IMR-90 (cell line): Measurements from ENCODE around the gene SLC16A1. TPM values are rescaled to one million over a fixed set of nuclear protein-coding genes. Genes with fewer than 3 reads are reported as not detected.

Experiments used
- ATAC-seq: fragments of 200-7000 bp; cut with Tn5 transposase; 2 replicates; pipeline ENCODE4 v1.9.1; 2020; ENCODE audit warnings: low read depth, mild to moderate bottlenecking, moderate library complexity
- BruUV-seq: library from RNA; stranded (reverse); fragments of 400-500 nt; replicated peaks from 2 replicates; lab custom pipeline; 2021; lab: Mats Ljungman, UMichigan
- CTCF ChIA-PET: fragments of 300-600 bp; formaldehyde crosslinking; extraction: SDS; loops from one replicate; lab custom pipeline; 2021; ENCODE audit warnings: antibody characterized with exemption; lab: Yijun Ruan, JAX
- POLR2A ChIA-PET: fragments of 300-600 bp; sonication (Branson Sonifier 250); formaldehyde crosslinking; loops from one replicate; lab custom pipeline; 2022; ENCODE audit warnings: antibody characterized with exemption; ENCODE audit not compliant: unreplicated experiment; lab: Charles Lee
- DNase-seq: peaks from one replicate; pipeline ENCODE4 v3.0.0; 2013
- H2AFZ ChIP-seq: replicated peaks from 2 replicates; pipeline ENCODE3; 2013; ENCODE audit warnings: low read length, mild to moderate bottlenecking; ENCODE audit not compliant: poor library complexity
- H2AK5ac ChIP-seq: 2 replicates; pipeline ENCODE4 v1.6.1; 2013; ENCODE audit warnings: low read depth, low read length, inconsistent platforms
- H2AK9ac ChIP-seq: replicated peaks from 2 replicates; pipeline ENCODE3; 2013; ENCODE audit warnings: mild to moderate bottlenecking, low read depth, low read length, moderate library complexity; ENCODE audit not compliant: poor library complexity
- H2BK120ac ChIP-seq: 2 replicates; pipeline ENCODE4 v1.6.1; 2013; ENCODE audit warnings: low read depth, low read length, inconsistent platforms
- H2BK15ac ChIP-seq: 3 replicates; pipeline ENCODE4 v1.6.1; 2013; ENCODE audit warnings: low read depth, low read length, inconsistent platforms
- H2BK20ac ChIP-seq: 2 replicates; pipeline ENCODE4 v1.6.1; 2013; ENCODE audit warnings: low read depth, mild to moderate bottlenecking, inconsistent platforms, low read length, moderate library complexity
- H2BK5ac ChIP-seq: 2 replicates; pipeline ENCODE4 v1.6.1; 2013; ENCODE audit warnings: mild to moderate bottlenecking, low read depth, low read length, inconsistent platforms; ENCODE audit not compliant: poor library complexity, severe bottlenecking
- H3K14ac ChIP-seq: replicated peaks from 2 replicates; pipeline ENCODE4 v1.6.1; 2013; ENCODE audit warnings: low read depth, low read length, inconsistent platforms
- H3K18ac ChIP-seq: 2 replicates; pipeline ENCODE4 v1.6.1; 2013; ENCODE audit warnings: low read depth, low read length, control low read depth
- H3K23ac ChIP-seq: 2 replicates; pipeline ENCODE4 v1.6.1; 2013; ENCODE audit warnings: low read depth, low read length, inconsistent platforms
- H3K27ac ChIP-seq: 2 replicates; pipeline ENCODE4 v1.5.1; 2013; ENCODE audit warnings: mild to moderate bottlenecking, control low read depth, low read length; ENCODE audit not compliant: insufficient read depth
- H3K27me3 ChIP-seq: 2 replicates; pipeline ENCODE4 v1.6.1; 2013; ENCODE audit warnings: low read length; ENCODE audit not compliant: control insufficient read depth, insufficient read depth
- H3K36me3 ChIP-seq: 2 replicates; pipeline ENCODE4 v1.6.1; 2013; ENCODE audit warnings: low read length, mixed read lengths; ENCODE audit not compliant: control insufficient read depth, insufficient read depth
- H3K4ac ChIP-seq: 2 replicates; pipeline ENCODE4 v1.6.1; 2013; ENCODE audit warnings: low read depth, low read length, inconsistent platforms
- H3K4me1 ChIP-seq: 2 replicates; pipeline ENCODE4 v1.6.1; 2013; ENCODE audit warnings: low read length, mixed read lengths; ENCODE audit not compliant: control insufficient read depth, insufficient read depth
- H3K4me2 ChIP-seq: 2 replicates; pipeline ENCODE4 v1.6.1; 2013; ENCODE audit warnings: low read depth, mild to moderate bottlenecking, control low read depth, low read length, moderate library complexity
- H3K4me3 ChIP-seq: 2 replicates; pipeline ENCODE4 v1.5.1; 2013; ENCODE audit warnings: low read depth, mild to moderate bottlenecking, control low read depth, low read length, moderate library complexity; ENCODE audit not compliant: insufficient read depth
- H3K56ac ChIP-seq: 2 replicates; pipeline ENCODE4 v1.6.1; 2013; ENCODE audit warnings: low read length, inconsistent platforms; ENCODE audit not compliant: insufficient read depth; ENCODE audit errors: extremely low read depth
- H3K79me1 ChIP-seq, 2 experiments: 2 replicates each; pipeline ENCODE4 v1.6.1; 2013; ENCODE audit warnings: low read length in 2 of 2, inconsistent platforms in 1 of 2, low read depth in 1 of 2
- H3K9ac ChIP-seq: 2 replicates; pipeline ENCODE4 v1.6.1; 2013; ENCODE audit warnings: low read depth, low read length, control low read depth
- H3K9me1 ChIP-seq: 2 replicates; pipeline ENCODE4 v1.6.1; 2013; ENCODE audit warnings: low read length, inconsistent platforms; ENCODE audit not compliant: insufficient read depth
- H3K9me3 ChIP-seq: 2 replicates; pipeline ENCODE4 v1.6.1; 2013; ENCODE audit warnings: low read length; ENCODE audit not compliant: control insufficient read depth, insufficient read depth
- H4K20me1 ChIP-seq: 2 replicates; pipeline ENCODE4 v1.6.1; 2013; ENCODE audit warnings: low read length, inconsistent platforms; ENCODE audit not compliant: insufficient read depth
- H4K5ac ChIP-seq: 2 replicates; pipeline ENCODE4 v1.6.1; 2013; ENCODE audit warnings: mild to moderate bottlenecking, low read depth, low read length, control low read depth
- H4K8ac ChIP-seq, 2 experiments: 2 replicates each; pipeline ENCODE4 v1.6.1; 2013; ENCODE audit warnings: low read depth in 2 of 2, low read length in 2 of 2, control low read depth in 1 of 2, inconsistent platforms in 1 of 2
- H4K91ac ChIP-seq: 2 replicates; pipeline ENCODE4 v1.6.1; 2013; ENCODE audit warnings: low read depth, low read length, inconsistent platforms; ENCODE audit not compliant: insufficient read depth
- RFX5 ChIP-seq: IDR thresholded peaks from 2 replicates; pipeline ENCODE4 v1.8.0; 2012; ENCODE audit warnings: low read depth, mild to moderate bottlenecking, low read length, moderate library complexity
- WGBS, 2 experiments: methylation state at CpG; one replicate each; pipeline versions ENCODE4 v1.1.5 to v1.1.7; 2013; ENCODE audit warnings: missing lambda C conversion rate in 2 of 2; ENCODE audit not compliant: insufficient read length in 1 of 2; ENCODE audit errors: extremely low coverage in 2 of 2; 5-methylcytosine and 5-hydroxymethylcytosine counted together
- dilution Hi-C: fragments of 300-500 bp; cut with HindIII; formaldehyde crosslinking; loops from one replicate; pipeline ENCODE4 v1.14.3; 2018; ENCODE audit warnings: low sequenced_read_pairs; ENCODE audit not compliant: unreplicated experiment
- in situ Hi-C: fragments of 300-500 bp; cut with MboI; formaldehyde crosslinking; loops from 3 replicates; pipeline ENCODE4 v1.14.3; 2019; ENCODE audit warnings: low sequenced_read_pairs, inconsistent platforms, mixed read lengths
- intact Hi-C: fragments of 100-400 bp; cut with micrococcal nuclease; formaldehyde crosslinking; loops from 2 replicates; pipeline ENCODE4 v1.10.0; 2022
- polyA plus RNA-seq, 3 experiments: library from polyadenylated mRNA; depleted of rRNA; stranded (reverse); fragments of >200 nt; gene quantifications; 2 replicates each; pipeline ENCODE4 v1.2.3, GENCODE V29; 2012; ENCODE audit warnings: low replicate concordance in 1 of 3
- total RNA-seq: library from RNA; depleted of rRNA; stranded (reverse); fragments of >200 nt; gene quantifications from 2 replicates; pipeline ENCODE4 v1.2.3, GENCODE V29; 2012

Gene SLC16A1
- total and polyA plus RNA-seq, 2 of the 4 experiments (the other 2 are of a cell fraction), result 32.9 to 156 TPM

DNA sequence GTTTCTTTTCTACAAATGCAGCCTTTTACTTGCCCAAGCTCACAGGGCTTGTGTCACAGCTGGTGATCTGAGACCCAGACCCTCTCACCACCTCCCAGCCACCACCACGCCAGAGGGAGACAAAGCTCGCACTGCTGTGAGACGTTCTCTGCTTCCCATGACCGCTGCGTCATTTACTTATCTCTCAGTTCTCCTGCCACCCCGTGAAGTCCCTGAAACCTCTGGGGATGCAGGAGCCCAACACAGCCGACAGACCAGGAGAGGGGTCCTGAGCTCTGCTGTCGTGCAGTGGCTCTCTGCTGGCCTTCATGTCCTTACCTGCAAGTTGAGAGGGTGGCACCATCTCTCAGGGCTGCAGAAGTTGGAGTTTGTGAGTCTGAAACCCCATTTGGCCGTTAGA lies 77.7 kb downstream of the SLC16A1 start:
- Histone ChIP-seq H2AFZ (peak overlapping the region; percentile 40), H3K9me3 (no peaks in the 10 kb centered on the region), H2AK5ac (no peak overlapping the region), H3K4me1 (peaks cover 5% of the 10 kb centered on the region), H3K18ac (no peak overlapping the region), H2BK5ac (no peak overlapping the region), H3K4me2 (no peak overlapping the region), H3K36me3 (no peaks in the 10 kb centered on the region), H4K8ac (no peak overlapping the region), H3K4me3 (no peak overlapping the region), H4K91ac (no peak overlapping the region), H3K9ac (no peak overlapping the region), H2AK9ac (no peak overlapping the region), H4K20me1 (no peaks in the 10 kb centered on the region), H3K27ac (no peak overlapping the region), H3K23ac (no peak overlapping the region; the same call in 1 of the 2 replicates), H2BK120ac (no peak overlapping the region), H4K5ac (no peak overlapping the region; the same call in 1 of the 2 replicates), H3K4ac (no peak overlapping the region), H3K27me3 (peaks cover 5% of the 10 kb centered on the region), H2BK15ac (no peak overlapping the region), H3K56ac (no peak overlapping the region), H3K79me1 (no peaks in the 10 kb centered on the region), H2BK20ac (no peak overlapping the region), H3K9me1 (no peaks in the 10 kb centered on the region; the same call in 1 of the 2 replicates), H3K14ac (no peak overlapping the region)
- in situ Hi-C loops (no loop called here), dilution Hi-C loops (no loop called here), intact Hi-C loops (no loop called here)
- 60% methylated on average over 1 of the region's 9 CpGs; no CpG with 5 or more reads in 1 of the 2 experiments for WGBS, 2 experiments
- BruUV-seq, result no TSS peak
- POLR2A ChIA-PET, result no interaction called here
- TF ChIP-seq RFX5, result no peak
- DNase-seq, result no peak
- no peak for ATAC-seq
- CTCF ChIA-PET, result interaction anchor here (1.6 to 2.7 kb wide), 2 partner anchors 164 to 194 kb away, joined by 5 to 17 read pairs; partner anchors contain the start of gene LRIG2
